D721Med (cell line): ENCODE measurements around the gene ZC4H2.
"Not testable (repeated sequence)": the region's sequence is repeated elsewhere in the genome, so short reads cannot be mapped to it uniquely, and the experiment has no call there.

ENCODE experiments used
- DNase-seq: peaks from one replicate; pipeline ENCODE4 v3.0.0; 2011; ENCODE audit warnings: low spot score; ENCODE audit not compliant: insufficient read length
- FAIRE-seq: peaks from 2 replicates; lab custom pipeline; 2011; peaks lifted over from hg19 to GRCh38; lab: Jason Lieb, UNC
- CTCF ChIP-seq: IDR thresholded peaks from 2 replicates; pipeline ENCODE4 v1.5.1; 2012; ENCODE audit warnings: mild to moderate bottlenecking, control low read depth; ENCODE audit not compliant: insufficient read depth; ENCODE audit errors: missing control alignments

ZC4H2 gene

DNA sequence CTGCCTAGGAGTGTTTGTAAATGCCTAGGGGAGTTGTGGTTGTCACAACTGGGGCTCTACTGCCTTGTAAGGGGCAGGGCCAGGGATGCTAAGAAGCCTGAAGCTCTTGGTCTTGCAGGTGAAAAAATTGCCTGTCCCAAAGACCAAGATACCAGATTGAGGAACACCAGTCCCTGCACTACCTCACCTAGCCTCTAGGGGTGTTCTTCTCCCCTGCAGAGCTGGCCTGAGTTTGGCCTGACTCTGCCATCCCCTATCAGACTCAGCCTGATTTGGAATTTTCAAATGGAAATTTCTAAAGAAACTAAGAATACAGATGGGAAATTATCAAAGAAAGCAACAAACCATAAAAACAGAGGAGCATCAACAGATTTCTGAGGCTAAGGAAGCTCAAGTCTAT lies 90.4 kb downstream of the ZC4H2 start:
- TF ChIP-seq CTCF, result peak; percentile 4
- no peak for FAIRE-seq
- DNase-seq, result no peak

DNA sequence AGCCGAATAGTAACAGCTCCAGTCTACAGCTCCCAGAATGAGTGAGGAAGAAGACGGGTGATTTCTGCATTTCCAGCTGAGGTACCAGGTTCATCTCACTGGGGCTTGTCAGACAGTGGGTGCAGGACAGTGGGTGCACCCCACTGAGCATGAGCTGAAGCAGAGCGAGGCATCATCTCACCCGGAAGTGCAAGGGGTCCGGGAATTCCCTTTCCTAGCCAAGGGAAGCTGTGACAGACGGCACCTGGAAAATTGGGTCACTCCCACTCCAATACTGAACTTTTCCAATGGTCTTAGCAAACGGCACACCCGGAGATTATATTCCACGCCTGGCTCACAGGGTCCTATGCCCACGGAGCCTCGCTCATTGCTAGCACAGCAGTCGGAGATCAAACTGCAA lies 97.5 kb downstream of the ZC4H2 start:
- not testable (repeated sequence) for DNase-seq, FAIRE-seq

GRCh38 chrX:64867217-64867616 lies 109.0 kb downstream of the ZC4H2 start:
- FAIRE-seq (no peak), DNase-seq (no peak)
- no peak for TF ChIP-seq CTCF
